GM18861 (cell line): Measurements from ENCODE around the gene LGR4.
"Not testable (repeated sequence)": the region's sequence is repeated elsewhere in the genome, so short reads cannot be mapped to it uniquely, and the experiment has no call there.

ENCODE experiments used
- ATAC-seq: cut with Tn5 transposase; IDR thresholded peaks from one replicate; pipeline ENCODE4 v1.9.1; 2021; ENCODE audit not compliant: unreplicated experiment

Gene LGR4, protein sequence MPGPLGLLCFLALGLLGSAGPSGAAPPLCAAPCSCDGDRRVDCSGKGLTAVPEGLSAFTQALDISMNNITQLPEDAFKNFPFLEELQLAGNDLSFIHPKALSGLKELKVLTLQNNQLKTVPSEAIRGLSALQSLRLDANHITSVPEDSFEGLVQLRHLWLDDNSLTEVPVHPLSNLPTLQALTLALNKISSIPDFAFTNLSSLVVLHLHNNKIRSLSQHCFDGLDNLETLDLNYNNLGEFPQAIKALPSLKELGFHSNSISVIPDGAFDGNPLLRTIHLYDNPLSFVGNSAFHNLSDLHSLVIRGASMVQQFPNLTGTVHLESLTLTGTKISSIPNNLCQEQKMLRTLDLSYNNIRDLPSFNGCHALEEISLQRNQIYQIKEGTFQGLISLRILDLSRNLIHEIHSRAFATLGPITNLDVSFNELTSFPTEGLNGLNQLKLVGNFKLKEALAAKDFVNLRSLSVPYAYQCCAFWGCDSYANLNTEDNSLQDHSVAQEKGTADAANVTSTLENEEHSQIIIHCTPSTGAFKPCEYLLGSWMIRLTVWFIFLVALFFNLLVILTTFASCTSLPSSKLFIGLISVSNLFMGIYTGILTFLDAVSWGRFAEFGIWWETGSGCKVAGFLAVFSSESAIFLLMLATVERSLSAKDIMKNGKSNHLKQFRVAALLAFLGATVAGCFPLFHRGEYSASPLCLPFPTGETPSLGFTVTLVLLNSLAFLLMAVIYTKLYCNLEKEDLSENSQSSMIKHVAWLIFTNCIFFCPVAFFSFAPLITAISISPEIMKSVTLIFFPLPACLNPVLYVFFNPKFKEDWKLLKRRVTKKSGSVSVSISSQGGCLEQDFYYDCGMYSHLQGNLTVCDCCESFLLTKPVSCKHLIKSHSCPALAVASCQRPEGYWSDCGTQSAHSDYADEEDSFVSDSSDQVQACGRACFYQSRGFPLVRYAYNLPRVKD

GRCh38 chr11:27472398-27473016 lies at the start of gene LGR4:
Gene LGR4, minus strand, starts transcription at chr11:27472790. Its CDS starts 488 bp downstream, at chr11:27472302.
- peak; percentile 48 for ATAC-seq

- no peak for ATAC-seq
Observed at GRCh38 chr11:27520226-27520625, 47.6 kb upstream of the LGR4 start.

- no peak for ATAC-seq
Observed at GRCh38 chr11:27518518-27518917, 45.9 kb upstream of the LGR4 start.

DNA sequence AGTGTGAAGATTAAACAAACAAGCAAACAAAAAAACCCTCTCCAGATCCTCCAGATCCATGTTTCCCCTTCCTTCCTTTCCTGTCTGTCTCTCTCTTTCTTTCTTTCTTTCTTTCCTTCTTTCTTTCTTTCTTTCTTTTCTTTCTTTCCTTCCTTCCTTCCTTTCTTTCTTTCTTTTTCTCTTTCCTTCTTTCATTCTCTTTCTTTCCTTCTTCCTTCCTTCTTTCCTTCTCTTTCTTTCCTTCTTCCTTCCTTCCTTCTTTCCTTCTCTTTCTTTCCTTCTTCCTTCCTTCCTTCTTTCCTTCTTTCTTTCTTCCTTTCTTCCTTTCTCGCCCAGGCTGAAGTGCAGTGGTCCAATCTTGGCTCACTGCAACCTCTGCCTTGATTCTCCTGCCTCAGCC lies 44.9 kb upstream of the LGR4 start:
- ATAC-seq: not testable (repeated sequence)

DNA sequence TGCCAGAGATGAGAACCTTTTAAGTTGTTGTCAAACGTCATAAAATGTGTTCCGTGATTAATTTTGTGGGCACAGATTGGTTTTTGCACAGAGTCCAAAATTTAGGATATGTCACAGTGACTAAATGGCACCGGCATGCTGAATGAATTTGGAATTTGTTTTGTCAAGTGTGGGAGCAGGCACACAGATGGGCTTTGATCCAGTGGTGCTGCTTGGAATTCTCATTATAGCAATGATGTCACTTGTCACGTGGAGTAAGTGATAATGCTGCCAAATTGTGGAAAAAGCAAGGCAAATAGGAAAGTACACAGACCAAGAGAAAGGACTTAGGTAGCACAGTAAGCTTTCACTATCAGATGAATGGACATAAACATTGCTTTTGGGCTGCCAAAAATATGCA lies 42.0 kb upstream of the LGR4 start:
- ATAC-seq: no peak

- ATAC-seq: no peak
Observed at GRCh38 chr11:27514076-27514475, 41.5 kb upstream of the LGR4 start.

DNA sequence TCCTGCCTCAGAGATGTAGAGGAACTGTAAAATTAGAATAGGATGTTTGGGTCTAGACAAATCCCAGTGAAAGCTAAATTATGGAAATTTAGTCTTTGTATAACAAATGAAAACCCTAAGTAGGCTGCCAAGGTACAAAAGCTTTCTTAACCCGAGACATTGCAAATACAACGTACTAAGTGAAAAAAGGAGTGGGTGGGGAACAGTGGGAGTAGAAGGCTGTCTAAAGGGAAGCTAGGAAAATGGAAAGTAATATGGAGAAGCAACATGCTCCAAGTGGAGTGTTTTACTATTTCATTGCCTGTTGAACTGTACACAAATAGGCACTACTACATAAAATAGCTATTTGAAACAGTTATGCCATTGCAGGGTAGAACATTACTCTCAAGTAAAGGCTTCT lies 40.8 kb upstream of the LGR4 start:
- ATAC-seq: no peak

DNA sequence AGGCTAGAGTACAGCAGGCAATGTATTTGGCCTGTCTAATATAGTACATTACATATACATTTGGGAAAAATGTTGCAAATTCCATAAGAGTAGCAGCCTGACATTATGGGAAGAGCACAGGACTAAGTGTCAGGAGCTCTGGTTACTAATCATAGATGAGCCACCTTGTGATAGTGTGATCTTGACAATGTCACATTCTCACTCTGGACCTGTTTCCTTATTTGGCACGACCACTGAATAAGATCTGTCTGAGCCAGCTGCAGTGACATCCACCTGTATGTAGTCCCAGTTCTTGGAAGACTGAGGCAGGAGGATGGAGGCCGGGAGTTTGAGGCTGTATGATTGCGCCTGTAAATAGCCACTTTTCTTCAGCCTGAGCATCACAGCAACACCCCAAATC lies 39.6 kb upstream of the LGR4 start:
- no peak for ATAC-seq

- no peak for ATAC-seq
Observed at GRCh38 chr11:27509908-27510307, 37.3 kb upstream of the LGR4 start.

DNA sequence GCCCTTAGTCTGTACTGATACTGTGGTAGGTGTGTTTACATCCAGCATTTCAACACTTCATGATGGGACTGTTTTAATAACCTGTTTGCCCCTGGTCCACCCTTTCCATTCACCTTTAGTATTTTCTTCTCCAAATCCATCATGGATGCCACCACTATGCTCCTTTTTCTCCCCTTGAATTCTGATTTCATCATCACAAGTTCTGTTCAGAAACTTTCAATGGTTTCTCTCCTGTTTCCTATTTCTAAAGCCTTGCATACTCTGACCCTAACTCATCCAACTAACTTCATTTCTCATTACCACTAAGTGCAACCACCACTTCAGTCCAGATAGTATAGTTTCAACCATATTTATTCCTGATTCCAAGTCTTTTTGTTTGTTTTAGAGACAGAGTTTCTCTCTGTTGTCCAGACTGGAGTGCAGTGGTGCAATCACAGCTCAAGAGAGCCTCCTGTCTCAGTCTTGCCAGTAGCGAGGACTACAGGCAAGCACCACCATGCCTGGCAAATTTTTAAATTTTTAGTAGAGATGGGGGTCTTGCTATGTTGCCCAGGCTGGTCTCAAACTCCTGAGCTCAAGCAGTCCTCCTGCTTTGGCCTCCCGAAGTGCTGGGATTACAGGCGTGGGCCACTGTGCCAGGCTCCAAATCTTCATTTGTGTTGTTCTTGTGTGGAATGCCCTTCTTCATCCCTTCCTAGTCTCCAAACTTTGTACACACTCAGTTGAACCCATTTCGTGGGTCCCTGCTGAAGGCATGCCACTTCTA lies 35.1 kb upstream of the LGR4 start:
- no peak for ATAC-seq

- peak; percentile 85 for ATAC-seq
Observed at GRCh38 chr11:27506200-27507182, 33.9 kb upstream of the LGR4 start, which contains the start of gene LIN7C. Gene LIN7C, minus strand, starts transcription at chr11:27506769. Its CDS starts 17 bp downstream, at chr11:27506752.

DNA sequence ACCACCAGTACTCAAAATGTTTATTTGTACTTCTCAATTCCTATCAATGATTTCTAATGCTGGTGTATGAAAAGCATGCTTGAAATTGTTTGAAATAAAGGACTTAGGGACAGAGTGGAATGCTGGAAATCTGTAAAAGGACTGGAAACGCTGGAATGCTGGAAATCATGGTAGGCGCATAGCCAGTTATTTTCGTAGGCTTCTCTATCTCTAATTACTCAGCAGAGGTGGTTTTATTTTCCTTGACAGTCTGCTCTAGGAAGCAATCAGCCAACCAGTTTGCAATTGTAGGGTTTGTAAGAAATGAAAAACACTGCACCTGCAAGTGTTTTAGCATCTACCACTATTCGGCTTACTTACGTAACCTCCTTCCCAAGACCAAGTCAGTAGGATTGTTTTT lies 33.2 kb upstream of the LGR4 start:
- ATAC-seq: peak; percentile 7

GRCh38 chr11:27504205-27504604 lies 31.6 kb upstream of the LGR4 start:
- ATAC-seq: no peak

GRCh38 chr11:27501100-27501499 lies 28.5 kb upstream of the LGR4 start:
- ATAC-seq: no peak

GRCh38 chr11:27497911-27498310 lies 25.3 kb upstream of the LGR4 start:
- ATAC-seq: no peak

DNA sequence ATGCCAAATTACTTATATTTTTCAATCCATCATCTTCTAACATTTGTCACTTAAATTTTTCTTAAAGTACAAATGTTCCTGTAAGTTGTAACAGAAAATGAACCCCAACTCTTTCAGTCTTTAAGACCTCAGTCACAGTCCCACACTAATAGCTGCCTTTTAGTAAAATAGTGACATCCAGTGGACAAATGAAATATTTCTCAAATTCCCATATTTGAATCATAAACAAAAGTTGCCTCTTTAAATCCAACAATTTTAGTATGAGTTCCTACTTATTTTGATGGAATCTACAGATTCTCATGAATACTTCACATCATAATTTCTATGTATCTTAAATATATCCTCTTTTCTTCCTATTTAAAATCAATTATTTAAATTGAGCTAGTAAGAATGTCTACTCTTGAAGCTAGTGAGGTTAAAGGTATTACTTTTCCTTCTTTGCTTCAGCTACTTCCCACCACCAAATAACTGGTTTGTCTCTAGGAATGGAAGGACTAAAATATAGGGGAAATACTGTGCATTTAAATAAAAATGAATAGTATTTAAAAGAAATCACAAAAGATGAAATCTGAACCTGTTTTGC lies 24.8 kb upstream of the LGR4 start:
- ATAC-seq: peak; percentile 74

DNA sequence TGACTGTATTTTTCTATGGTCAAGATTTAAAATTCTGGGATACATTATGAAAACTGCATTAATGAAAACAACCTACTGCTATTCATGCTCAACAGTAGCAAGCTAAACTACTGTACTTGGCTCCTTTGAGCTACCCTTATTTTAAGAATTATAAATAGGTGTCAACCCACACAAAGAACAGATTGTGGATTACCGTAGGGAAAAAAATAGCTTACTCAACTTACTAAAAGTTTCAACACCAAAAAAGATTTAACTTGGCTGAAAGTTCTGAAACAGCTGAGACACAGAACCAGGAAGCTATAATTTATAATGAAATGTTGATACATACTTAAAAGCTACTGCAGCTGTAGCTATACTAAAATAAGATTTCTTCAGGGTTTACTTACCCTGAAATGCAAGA lies 23.9 kb upstream of the LGR4 start:
- no peak for ATAC-seq

- ATAC-seq: no peak
Observed at GRCh38 chr11:27495710-27496300, 23.2 kb upstream of the LGR4 start.

DNA sequence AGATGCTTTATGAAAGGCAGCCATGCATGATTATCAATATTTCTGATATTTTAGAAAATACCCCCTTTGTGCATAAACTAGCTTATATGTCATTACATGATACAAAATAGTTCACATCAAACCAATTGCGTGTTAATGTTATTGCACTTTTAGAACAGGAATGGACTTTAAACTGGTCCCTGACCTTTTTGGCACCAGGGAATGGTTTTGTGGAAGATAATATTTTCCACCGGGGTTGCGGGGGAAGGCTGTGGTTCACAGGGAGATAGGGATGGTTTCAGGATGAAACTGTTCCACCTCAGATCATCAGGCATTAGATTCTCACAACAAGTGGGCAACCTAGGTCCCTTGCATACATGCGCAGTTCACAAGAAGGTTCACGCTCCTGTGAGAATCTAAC lies 16.5 kb upstream of the LGR4 start:
- ATAC-seq: no peak
